ENCODE results near the gene MIA. TPM values are rescaled to one million over a fixed set of nuclear protein-coding genes. Genes with fewer than 3 reads are reported as not detected.
A peak's percentile ranks its signal among the peaks of the same experiment; 100 is the strongest.

MIA gene
- total and polyA plus RNA-seq, 9 of the 15 experiments (the other 6 are each of a cell fraction or from before 2014, with no cell fraction given): 0.21 TPM; not detected in 8

DNA sequence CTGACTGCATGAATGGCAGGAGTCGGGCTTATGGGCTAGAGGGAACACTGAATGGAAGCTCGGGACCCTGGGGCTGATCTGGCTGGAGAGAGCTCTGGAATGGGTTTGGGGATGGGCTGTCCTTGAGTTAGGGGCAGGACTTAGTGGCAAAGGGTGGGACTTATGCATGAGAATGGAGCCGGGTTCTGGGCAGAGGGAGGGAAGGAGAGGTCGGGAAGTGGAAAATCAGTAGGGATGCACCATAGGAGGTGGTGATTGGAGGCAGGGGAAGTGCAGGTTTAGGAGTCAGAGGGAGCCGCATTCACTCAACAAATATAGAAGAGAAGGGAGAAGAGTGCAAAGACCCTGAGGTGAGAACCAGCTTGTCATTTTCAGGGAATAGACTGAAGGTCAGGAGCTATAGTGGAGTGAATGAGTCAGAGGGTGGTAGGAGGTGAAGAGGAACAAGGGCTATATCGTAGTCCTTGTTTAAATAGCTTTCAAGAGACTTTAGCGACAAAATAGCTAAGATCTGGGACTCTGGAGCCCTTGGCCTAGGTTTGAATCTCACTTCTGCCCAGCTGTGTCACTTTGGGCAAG is 3.5 kb downstream of the MIA start (continued):
- TF ChIP-seq HDAC2 (IDR thresholded peaks at IDR 0.05): no peak
- TF ChIP-seq LARP7 (IDR thresholded peaks at IDR 0.05): 0 out of 2 replicates have a peak, but pooled peaks have one; percentile 15
- TF ChIP-seq, protein P1, sequence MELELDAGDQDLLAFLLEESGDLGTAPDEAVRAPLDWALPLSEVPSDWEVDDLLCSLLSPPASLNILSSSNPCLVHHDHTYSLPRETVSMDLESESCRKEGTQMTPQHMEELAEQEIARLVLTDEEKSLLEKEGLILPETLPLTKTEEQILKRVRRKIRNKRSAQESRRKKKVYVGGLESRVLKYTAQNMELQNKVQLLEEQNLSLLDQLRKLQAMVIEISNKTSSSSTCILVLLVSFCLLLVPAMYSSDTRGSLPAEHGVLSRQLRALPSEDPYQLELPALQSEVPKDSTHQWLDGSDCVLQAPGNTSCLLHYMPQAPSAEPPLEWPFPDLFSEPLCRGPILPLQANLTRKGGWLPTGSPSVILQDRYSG (tag; conservative IDR thresholded peaks at IDR 0.05; ENCODE audit: low read depth): no peak
- TF ChIP-seq, protein P2, sequence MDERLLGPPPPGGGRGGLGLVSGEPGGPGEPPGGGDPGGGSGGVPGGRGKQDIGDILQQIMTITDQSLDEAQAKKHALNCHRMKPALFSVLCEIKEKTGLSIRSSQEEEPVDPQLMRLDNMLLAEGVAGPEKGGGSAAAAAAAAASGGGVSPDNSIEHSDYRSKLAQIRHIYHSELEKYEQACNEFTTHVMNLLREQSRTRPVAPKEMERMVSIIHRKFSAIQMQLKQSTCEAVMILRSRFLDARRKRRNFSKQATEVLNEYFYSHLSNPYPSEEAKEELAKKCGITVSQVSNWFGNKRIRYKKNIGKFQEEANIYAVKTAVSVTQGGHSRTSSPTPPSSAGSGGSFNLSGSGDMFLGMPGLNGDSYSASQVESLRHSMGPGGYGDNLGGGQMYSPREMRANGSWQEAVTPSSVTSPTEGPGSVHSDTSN (CRISPR knock-in tag; IDR thresholded peaks at IDR 0.05; ENCODE audit: low read depth): peak; percentile 45
- TF ChIP-seq, protein P2 (tag; conservative IDR thresholded peaks at IDR 0.05; ENCODE audit: low read depth): peak; percentile 82; the same call in 1 of the 2 replicates
- TF ChIP-seq PTRF (tag; IDR thresholded peaks at IDR 0.05): no peak
- TF ChIP-seq, protein P3, sequence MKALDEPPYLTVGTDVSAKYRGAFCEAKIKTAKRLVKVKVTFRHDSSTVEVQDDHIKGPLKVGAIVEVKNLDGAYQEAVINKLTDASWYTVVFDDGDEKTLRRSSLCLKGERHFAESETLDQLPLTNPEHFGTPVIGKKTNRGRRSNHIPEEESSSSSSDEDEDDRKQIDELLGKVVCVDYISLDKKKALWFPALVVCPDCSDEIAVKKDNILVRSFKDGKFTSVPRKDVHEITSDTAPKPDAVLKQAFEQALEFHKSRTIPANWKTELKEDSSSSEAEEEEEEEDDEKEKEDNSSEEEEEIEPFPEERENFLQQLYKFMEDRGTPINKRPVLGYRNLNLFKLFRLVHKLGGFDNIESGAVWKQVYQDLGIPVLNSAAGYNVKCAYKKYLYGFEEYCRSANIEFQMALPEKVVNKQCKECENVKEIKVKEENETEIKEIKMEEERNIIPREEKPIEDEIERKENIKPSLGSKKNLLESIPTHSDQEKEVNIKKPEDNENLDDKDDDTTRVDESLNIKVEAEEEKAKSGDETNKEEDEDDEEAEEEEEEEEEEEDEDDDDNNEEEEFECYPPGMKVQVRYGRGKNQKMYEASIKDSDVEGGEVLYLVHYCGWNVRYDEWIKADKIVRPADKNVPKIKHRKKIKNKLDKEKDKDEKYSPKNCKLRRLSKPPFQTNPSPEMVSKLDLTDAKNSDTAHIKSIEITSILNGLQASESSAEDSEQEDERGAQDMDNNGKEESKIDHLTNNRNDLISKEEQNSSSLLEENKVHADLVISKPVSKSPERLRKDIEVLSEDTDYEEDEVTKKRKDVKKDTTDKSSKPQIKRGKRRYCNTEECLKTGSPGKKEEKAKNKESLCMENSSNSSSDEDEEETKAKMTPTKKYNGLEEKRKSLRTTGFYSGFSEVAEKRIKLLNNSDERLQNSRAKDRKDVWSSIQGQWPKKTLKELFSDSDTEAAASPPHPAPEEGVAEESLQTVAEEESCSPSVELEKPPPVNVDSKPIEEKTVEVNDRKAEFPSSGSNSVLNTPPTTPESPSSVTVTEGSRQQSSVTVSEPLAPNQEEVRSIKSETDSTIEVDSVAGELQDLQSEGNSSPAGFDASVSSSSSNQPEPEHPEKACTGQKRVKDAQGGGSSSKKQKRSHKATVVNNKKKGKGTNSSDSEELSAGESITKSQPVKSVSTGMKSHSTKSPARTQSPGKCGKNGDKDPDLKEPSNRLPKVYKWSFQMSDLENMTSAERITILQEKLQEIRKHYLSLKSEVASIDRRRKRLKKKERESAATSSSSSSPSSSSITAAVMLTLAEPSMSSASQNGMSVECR (CRISPR knock-in tag; IDR thresholded peaks at IDR 0.05): no peak
- TF ChIP-seq ZNF253 (CRISPR knock-in tag; conservative IDR thresholded peaks at IDR 0.05): no peak
- TF ChIP-seq TAF9B (IDR thresholded peaks at IDR 0.05; ENCODE audit: partially characterized antibody): no peak
- TF ChIP-seq SNRNP70 (optimal IDR thresholded peaks at IDR 0.05; ENCODE audit: low read depth, low read length): no peak
- TF ChIP-seq ATF3 (IDR thresholded peaks at IDR 0.05): peak; percentile 54
- no peak for TF ChIP-seq ATF3 (CRISPR knock-in tag; conservative IDR thresholded peaks at IDR 0.05)
- TF ChIP-seq TEAD2 (tag; IDR thresholded peaks at IDR 0.05): no peak
- TF ChIP-seq NR4A1 (CRISPR knock-in tag; IDR thresholded peaks at IDR 0.05): no peak
- TF ChIP-seq NR4A1 (tag; IDR thresholded peaks at IDR 0.05): no peak
- TF ChIP-seq PCBP1 (IDR thresholded peaks at IDR 0.05; ENCODE audit: low read depth, low read length, poor library complexity, severe bottlenecking): no peak
- no peak for TF ChIP-seq CBX8 (IDR thresholded peaks at IDR 0.05; ENCODE audit: borderline replicate concordance, extremely low read depth, low read depth, low read length, poor library complexity, severe bottlenecking)
- no peak for TF ChIP-seq NRF1 (conservative IDR thresholded peaks at IDR 0.05 in 1 of 2, IDR thresholded peaks at IDR 0.05 in 1 of 2)
- TF ChIP-seq SAP30 (IDR thresholded peaks at IDR 0.05; ENCODE audit: borderline replicate concordance, insufficient read depth, low read depth, low read length, poor library complexity, severe bottlenecking): no peak
- TF ChIP-seq NCOA1 (IDR thresholded peaks at IDR 0.05; ENCODE audit: low read depth): no peak

Data from K562 (cell line).